ENCODE data around the gene TGM6.

DNA sequence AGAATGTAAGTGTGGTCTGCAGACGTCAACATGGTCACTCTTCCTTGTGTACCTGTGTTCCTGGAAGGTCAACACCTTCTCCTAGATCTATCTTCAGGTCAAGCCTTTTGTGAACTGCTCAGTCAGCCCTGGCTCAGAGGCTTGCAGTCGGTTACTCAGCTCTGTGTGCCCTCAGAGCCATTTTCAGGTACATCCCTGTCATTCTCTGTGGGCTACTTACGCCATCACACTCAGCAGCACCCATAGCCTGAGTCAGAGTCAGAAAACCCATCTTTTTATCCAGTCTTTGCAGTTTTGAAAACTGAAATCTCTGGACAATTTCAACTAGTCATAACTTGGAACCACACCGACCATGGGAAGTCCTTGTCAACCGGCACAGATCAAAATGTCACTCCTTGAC lies 49.6 kb upstream of the TGM6 start:
- TF ChIP-seq, protein P1, sequence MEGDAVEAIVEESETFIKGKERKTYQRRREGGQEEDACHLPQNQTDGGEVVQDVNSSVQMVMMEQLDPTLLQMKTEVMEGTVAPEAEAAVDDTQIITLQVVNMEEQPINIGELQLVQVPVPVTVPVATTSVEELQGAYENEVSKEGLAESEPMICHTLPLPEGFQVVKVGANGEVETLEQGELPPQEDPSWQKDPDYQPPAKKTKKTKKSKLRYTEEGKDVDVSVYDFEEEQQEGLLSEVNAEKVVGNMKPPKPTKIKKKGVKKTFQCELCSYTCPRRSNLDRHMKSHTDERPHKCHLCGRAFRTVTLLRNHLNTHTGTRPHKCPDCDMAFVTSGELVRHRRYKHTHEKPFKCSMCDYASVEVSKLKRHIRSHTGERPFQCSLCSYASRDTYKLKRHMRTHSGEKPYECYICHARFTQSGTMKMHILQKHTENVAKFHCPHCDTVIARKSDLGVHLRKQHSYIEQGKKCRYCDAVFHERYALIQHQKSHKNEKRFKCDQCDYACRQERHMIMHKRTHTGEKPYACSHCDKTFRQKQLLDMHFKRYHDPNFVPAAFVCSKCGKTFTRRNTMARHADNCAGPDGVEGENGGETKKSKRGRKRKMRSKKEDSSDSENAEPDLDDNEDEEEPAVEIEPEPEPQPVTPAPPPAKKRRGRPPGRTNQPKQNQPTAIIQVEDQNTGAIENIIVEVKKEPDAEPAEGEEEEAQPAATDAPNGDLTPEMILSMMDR (optimal IDR thresholded peaks at IDR 0.05 in 1 of 3, IDR thresholded peaks at IDR 0.05 in 1 of 3, conservative IDR thresholded peaks at IDR 0.05 in 1 of 3; ENCODE audit: extremely low read depth in 1 of 3, insufficient read depth in 2 of 3, low read length in 3 of 3), result no peak
- no peak for TF ChIP-seq EZH2 (IDR thresholded peaks at IDR 0.05; ENCODE audit: low read length)

Data from keratinocyte (primary cell).